ENCODE data around the gene DIAPH1.

Gene DIAPH1

DNA sequence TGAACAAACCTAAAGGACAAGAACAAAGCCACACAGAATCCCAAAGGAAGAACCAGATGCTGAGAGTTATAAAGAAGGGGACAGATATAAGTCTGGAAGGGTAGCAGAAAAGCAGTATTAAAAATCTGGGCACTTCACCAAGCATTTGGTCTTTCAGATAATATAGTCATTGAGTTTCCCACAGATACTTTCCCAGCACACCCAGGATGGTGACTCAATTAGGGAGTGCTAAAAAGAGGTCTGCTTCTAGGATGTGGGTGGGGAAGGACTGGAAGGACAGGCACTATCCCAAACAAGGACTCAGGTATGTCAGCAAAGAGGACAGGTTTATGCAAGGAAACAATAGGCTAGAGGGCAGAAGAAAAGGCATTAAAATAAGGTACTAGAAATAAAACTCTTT is 59.3 kb downstream of the DIAPH1 start:
- no peak for DNase-seq

DNA sequence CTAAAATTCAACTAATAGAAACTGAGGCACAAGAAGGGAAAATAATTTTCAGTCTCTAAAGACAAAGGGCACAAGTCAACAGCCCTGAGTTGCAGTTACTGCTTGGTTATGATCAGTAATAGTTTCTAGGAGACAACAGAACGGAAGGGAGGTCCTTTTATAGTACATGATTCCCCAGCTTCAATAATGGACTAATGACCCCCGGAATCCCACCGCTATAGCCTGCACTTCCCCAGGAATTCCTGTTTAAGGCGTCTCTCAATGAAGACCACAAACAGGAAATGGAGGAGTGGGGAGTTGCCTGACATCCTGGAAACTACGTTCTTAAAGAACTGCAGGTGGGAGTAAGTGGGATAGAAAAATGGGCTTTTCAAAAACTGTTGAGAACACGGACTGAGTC is 60.6 kb downstream of the DIAPH1 start:
- no peak for DNase-seq

DNA sequence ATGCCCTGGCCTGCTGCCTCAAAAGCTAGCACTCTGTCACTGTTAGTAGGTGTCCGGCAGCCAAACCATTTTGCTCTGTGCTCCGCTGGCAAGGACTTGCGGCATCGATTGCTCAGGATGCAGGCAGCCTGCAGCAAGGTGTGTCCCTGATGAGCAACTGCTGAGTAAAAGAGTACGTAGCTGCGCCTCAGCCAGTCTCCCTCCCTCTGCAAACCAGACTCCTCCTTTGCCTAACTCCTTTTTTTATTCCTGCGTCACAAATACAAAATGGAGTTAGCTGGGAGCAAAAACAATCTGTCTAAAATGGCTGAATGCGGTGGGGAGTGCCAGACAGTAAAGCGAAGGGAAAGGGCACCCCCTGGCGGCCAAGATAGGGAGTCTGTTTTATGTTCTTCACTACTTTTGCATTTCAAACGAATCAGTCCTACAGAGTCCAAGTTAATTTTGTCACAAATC is 61.1 kb downstream of the DIAPH1 start:
- peak; percentile 65 for DNase-seq

DNA sequence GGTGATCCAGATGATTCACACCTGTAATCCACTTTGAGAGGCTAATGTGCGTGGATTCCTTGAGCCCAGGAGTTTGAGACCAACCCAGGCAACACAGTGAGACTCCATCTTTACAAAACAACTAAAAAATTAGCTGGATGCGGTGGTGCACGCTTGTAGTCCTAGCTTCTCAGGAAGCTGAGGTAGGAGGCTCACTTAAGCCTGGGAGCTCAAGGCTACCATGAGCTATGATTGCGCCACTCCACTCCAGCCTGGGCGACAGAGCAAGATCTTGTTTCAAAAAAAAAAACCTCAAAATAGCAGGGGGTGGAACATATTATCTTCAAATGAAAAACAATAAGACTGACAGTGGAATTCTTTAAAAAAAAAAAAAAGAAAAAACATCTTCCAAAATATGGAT is 70.9 kb downstream of the DIAPH1 start:
- no peak for DNase-seq

DNA sequence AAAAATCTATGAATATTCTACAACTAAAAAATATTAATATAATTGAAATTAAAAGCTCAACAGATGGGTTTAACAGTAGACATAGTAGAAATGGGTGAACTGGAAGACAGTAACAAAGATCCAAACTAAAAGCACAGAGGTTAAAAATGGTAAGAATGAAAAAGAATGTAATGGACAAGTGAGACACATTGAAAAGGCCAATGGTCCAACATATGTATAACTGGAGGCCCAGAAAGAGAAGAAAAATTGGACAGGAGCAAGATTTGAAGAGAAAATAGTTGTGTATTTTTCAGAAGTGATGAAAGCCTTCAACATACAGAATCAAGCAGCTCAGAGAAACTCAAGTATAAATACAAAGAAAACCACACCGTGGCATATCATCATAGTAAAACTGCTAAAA is 71.3 kb downstream of the DIAPH1 start:
- no peak for DNase-seq

DNA sequence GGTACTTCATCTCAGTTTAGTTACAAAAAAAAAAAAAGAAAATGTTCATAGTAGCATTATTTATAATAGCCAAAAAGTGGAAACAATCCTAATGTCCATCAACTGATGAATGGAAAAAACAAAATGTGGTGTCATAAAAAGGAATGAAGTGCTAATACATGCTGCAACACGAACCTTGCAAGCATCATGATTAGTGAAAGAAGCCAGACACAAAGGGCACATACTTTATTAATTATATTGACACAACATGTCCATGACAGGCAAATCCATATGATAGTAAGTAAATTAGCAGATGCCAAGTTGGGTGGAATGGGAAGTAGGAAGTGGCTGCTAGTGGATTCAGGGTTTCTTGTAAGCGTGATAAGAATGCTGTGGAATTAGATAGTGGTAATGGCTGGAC is 75.7 kb downstream of the DIAPH1 start:
- no peak for DNase-seq

DNA sequence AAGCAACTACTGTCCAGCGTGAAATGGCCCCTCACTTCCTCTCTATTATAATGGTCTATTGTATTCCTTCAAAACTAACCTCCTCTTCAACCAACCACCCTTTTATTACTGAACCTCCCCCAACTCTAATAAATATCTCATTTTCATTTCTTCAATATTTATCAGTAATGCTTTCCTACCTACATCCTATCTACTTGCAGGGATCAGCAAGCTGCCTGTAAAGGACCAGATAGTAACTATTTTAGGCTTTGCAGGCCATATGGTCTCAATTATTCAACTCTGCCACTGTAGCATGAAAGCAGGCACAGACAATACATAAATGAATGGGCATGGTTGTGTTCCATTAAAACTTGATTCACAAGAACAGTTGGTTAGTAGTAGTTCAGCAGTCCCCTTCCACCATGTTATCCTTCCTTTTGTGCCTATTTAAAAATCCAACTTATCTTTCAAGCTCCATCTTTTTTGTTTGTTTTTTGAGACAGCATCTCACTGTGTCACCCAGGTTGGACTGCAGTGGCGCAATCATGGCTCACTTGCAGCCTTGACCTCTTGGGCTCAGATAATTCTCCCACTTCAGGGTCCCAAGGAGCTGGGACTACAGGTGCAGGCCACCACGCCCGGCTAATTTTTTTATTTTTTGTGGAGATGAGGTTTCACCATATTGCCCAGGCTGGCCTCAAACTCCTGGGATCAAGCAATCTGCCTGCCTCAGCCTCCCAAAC is 84.1 kb downstream of the DIAPH1 start:
- DNase-seq, result no peak

DNA sequence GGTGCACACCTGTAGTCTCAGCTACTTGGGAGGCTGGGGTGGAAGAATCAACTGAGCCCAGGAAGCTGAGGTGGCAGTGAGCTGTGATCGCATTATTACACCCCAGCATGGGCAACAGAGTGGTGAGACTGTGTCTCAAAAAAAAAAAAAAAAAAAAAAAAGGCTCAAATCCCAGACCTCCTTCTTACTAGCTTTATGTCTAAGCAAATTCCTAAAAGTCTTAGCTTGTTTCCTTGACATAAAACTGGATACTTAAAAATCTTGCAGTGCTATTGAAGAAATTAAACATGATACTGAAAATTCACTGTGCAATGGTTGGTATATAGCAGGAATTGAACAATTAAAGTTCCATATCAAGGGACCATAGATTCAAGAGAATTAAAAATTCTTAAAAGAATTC is 84.9 kb downstream of the DIAPH1 start:
- no peak for DNase-seq

DNA sequence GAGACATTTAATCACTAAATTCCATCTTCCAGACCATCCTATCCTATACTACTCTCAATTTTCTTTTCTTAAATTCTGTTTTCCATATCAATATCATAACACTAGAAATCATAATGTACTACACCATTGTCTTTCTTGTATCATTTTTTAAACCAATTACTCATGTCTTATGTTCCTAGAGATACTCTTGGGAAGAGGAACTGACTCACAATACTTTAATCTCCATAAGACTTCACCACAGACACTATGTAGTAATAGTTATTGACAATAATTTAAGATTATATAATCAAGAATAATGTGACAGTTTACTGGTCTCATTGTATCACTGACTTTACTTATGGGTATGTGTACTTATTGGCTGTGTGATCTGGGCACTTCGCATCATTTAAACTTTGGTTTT is 86.1 kb downstream of the DIAPH1 start:
- DNase-seq, result no peak

DNA sequence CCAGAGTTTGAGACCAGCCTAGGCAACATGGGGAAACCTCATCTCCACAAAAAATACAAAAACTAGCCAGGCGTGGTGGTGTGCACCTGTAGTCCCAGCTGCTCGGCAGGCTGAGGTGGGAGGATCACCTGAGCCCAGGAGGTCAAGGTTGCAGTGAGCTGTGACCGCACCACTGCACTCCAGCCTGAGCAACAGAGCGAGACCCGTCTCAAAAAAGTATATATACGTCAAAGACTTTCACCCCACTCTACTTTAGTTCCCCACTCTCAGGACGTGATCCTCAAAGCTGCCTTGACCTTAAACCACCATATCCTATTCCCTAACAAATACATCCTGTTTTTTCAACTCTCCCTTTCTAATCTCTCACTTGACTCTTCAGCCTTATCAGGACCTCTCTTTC is 88.9 kb downstream of the DIAPH1 start:
- DNase-seq, result no peak

DNA sequence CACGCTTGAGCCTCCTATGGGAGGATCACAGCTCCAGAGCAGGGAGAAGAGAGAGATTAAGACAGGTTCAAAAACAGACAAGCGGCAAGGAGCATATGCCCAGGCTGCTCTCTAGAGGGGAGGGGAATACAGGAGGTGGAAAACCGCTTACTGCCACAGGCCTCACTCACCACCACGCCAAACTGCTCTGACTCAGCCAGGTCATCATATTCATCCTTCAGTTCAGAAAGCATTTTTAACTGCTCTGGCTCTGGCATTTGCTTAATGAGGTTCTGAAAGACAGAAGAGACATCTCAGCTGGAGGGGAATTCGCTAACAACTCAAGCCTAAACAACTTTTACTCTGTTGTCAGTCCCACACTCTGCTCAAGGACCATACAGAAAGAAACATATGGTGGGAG is 89.8 kb downstream of the DIAPH1 start:
- DNase-seq, result no peak

DNA sequence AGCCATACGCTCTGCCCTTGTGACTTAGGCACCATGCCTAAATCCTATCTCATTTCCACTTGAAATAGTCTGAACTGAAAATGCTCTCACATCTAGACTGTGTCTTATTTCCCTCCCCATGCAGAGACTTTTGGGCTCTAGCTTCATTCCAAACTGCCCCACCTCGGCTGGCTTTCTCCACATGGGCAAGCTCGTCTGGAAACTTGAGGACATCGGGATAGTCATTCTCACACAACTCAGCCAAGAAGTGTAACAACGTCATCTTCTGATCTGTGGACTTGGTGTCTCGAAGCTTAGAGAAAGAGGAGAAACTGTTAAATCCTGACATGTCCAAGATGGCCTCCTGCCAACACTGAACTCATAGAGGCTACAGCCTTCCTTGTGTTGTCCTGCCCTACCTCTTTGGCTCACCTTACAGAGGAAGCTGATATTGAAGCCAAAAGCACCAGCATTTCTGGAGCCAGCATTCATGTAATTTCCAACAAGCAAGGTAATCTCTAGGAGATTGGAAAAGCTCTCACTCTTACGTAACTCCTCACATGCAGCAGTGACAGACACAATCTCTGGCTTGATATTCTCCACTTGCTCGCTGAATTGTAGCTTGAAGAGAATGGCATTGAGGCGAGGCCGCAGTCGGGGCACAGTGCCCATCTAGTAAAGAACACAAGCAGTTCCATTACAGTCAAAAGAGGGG is 90.4 kb downstream of the DIAPH1 start:
- no peak for DNase-seq

DNA sequence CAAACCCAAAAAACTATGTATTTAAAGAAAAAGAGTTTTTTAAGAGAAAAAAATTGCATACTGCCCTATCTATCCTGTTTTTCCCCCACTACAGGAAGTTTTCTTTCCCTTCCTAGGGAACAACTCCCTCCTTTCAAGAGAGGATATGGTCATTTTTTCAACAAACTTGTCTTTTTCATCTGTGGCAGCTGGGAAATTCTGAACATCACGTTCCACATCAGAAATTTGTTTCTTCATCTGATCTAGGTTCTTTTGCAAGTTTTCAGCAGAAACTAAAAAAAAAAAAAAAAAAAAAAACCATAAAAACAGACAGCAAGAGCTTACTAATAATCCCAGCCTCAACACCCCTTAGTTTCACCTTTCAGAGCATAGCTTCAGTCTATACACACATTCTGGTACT is 91.4 kb downstream of the DIAPH1 start:
- DNase-seq, result no peak

DNA sequence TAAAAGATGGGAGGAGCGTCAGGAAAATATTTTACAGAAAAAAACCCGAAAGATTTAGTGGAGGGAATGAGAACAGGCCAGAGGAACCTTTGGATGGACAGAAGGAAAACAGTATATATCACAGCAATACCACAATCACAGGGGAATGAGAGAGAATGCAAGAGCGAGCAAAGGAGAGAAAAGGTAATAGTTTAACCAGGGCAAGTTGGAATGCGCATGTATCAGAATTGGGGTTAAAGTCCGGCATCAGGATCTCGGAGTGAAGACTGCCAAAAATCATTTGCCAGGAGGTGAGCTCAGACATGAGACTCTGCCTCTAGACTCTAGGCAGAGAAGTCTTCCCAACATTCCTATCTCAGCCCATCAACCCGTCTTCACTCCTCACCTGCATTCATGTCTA is 93.1 kb downstream of the DIAPH1 start:
- DNase-seq, result no peak

DNA sequence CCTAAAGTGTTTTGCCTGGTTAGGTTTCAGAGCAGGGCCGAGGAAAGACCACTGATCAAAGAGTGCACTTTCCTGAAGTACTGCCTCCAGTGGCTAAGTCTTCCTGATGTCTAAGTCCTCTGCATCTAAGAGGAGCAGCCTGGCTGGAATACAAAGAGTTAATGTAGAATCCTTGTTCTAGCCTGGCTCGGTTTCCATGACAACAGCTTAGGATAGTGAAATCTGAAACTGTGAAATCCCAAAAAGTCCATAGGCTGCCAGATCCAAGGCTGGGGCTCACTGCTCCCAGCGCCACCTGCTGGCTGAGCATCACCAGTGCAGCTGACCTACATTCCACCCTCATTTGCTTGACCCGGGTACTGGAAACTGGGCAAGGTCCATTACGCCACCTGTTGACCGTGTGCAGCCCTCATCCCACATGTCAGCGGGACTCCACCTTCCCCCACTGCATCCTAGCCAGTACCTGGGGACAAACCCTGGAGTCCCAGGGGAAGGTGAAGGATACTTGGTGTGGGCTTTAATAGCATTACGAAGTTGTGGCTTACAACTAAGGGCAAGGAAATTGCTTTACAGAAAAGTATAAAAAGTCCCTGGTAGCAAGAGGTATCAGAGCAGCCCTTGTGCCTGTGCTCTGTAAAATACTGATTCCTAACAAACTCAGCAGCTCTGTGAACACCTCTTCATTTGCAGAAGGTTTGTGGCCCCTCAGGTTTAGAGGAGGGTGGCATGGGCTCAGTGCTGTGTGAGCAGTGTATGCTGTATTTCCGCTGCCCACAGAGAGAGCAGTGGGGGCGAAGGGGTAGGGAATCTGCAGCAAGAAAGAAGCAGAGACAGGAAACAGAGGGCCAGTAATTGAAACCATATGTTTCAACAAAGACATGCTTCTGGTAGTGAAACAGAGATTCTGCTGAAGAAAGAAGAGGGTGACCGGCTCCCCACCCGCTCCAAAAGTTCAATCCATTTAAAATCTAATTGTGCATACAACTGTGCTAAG is 93.9 kb downstream of the DIAPH1 start:
- peak; percentile 35 for DNase-seq

DNA sequence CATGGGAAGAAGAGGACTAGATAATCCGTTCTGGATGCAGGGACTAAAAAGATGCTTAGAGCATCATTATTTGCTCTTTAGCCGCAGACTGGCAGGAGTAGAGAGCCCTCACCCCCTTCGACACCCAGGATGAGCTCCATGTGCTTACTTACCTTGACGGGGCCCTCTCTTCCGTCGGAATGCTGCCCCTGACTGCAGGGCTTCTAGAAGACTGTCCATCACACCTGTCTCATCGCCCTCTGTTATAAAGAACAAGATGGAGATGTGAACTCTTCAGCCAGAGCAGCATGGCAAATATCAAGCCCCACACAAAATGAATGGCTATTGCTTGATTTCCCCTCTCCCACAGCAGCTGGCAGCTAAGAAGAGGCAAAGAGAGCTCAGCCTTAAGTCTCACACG is 94.8 kb downstream of the DIAPH1 start:
- DNase-seq, result no peak

DNA sequence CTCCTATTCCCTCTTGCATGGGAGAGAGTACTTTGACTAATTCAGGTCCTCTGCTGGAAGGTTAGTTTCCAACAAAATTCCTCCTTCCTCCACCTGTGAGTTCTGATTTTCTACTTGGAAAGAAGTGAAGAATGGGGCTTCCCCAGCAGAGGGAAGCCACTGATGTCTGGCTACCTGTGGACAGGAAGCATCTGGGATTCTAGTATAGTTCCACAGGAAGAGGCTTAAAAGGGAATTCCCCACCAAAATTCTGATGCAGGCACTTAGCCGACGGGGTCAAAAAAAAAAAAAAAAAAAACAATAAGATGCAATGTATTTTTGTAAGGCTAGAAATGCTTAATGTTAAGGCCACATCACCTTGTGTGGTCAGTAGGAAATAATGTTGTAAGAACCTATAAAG is 96.5 kb downstream of the DIAPH1 start:
- DNase-seq, result no peak

DNA sequence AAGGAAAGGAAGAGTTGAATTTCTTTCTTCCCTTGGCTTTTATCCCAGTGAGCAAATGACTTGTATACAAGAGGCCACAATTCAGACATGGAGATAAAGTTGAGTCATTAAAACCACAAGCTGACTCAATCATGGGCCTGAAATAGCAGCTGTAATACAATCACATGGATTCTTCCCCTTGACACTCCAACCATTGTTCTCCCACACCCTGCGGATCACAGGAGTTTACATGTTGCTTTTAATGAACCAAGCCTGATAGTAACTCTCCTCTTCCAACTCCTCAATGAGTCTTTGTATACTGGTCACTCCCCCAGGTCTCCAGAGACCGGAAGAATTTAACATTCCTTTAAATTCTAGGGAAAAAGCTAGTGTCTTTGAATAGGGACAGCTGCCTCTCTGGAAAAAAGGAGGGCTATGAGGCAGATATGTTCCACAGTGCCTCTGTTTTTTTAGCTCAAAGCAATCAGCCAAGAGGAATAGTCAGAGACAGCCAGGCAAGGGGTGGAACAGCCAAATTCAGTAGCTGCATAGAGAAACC is 97.5 kb downstream of the DIAPH1 start:
- DNase-seq, result no peak

DNA sequence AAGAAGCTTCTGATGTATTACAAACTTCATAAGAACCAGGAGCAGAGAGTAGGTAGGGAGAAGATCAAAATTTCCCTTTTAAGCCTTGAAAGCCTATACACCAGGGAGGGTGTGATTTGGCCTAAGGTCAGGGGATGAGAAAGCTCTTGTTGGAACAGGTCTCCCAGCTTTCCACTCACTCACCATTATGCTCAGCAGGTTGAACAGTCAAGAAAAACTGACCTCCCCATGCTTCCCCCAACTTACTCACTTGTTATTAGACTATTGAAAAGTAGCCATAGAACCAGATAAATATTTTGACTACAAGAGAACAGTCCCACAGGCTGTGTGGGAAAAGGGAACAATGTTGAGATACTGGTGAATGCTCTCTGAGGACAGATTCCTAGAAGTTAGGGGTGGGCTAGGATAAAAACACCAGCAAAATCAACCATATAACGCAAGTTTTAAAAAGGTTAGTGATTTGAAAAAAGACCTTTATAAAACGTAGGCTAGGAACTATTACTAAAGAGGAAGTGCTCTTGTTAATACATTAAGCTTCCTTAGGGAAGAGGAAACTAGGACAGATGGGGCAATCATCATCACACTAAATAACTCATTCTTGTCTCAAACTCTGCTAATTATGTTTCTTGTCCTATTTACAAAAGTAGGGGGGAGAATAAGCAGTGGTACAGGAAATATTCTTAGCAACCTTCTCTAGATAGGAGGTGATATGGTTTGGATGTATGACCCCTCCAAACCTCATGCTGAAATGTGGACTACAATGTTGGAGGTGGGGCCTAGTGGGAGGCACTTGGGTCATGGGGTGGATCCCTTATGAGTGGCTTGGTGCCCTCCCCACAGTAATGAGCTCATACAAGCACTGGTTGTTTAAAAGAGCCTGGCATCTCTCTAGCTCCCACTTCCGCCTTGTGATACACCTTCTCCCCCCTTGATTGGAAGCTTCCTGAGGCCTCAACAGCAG is 98.9 kb downstream of the DIAPH1 start:
- no peak for DNase-seq

DNA sequence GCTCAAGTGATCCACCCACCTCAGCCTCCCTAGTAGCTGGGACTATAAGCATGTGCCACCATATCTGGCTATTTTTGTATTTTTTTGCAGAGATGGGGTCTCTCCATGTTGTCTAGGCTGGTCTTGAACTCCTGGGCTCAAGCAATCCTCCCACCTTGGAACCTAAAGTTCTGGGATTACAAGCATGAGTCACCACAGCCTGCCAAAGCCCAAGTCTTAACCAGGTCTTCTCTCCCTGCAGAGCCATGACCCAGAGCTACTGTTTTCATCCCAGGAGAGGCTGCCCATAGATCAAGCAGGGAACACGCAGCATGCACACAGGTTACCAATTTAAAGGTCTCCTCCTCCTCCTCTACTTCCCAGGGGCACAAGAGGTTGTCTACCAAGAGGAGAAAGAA is 100.2 kb downstream of the DIAPH1 start:
- no peak for DNase-seq

DNA sequence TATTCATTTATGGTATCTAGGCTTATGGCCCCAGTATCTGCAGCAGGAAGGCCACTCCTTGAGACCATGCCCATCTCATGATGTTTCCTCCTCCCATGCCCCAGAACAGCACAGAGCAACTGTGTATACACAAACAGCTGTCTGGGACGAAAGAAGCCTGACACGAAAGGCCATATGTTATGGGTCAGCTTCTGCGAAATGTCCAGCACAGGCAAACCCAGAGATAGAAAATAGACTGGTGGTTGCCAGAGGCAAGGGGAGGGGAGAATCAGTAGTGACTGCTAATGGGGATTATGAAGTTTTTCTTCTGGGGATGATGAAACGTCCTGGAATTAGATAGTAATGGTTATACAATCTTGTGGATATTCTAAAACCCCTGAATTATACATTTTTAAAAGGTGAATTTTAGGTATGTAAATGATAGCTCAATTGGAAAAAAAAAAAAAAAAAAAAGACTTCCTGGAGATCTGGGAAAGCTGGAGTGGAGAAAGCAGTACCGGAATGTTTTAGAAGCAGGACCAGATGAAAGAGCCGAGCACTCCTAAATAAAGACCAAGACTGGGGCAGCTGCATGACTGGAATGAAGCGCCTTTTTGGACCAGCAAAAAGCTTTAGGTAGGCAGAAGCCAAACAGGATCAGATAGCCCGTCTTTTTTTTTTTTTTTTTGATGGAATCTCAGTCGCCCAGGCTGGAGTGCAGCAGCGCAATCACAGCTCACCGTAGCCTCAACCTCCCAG is 100.8 kb downstream of the DIAPH1 start:
- no peak for DNase-seq

All from activated gamma-delta T cell treated with Interleukin-2 at 50 U/mL for 16 hours (primary cell).